GM12873 (cell line): ENCODE results near the gene RNASE1.

Experiments
- CTCF ChIP-seq: IDR thresholded peaks from 2 replicates; pipeline ENCODE4 v1.5.1; 2012; ENCODE audit warnings: low read depth, mild to moderate bottlenecking, moderate library complexity, low read length, control low read depth; ENCODE audit not compliant: insufficient read depth; ENCODE audit errors: missing control alignments

The RNASE1 gene

GRCh38 chr14:20834899-20835298 lies 32.3 kb upstream of the RNASE1 start:
- TF ChIP-seq CTCF, result no peak

GRCh38 chr14:20830831-20831230 lies 28.2 kb upstream of the RNASE1 start:
- no peak for TF ChIP-seq CTCF

- no peak for TF ChIP-seq CTCF
Measured at GRCh38 chr14:20827326-20827725, 24.7 kb upstream of the RNASE1 start.

- no peak for TF ChIP-seq CTCF
Measured at GRCh38 chr14:20823859-20824258, 21.2 kb upstream of the RNASE1 start.

GRCh38 chr14:20820063-20820904 lies 17.6 kb upstream of the RNASE1 start:
- no peak for TF ChIP-seq CTCF

GRCh38 chr14:20818861-20819260 lies 16.2 kb upstream of the RNASE1 start:
- no peak for TF ChIP-seq CTCF

GRCh38 chr14:20811986-20812975 lies 9.6 kb upstream of the RNASE1 start:
- no peak for TF ChIP-seq CTCF
